ENCODE data around the gene CEP112.

GRCh38 chr17:65703891-65704290 is 488.0 kb downstream of the CEP112 start:
- TF ChIP-seq CTCF (IDR thresholded peaks at IDR 0.05) (no peak), ZNF263 (CRISPR knock-in tag; IDR thresholded peaks at IDR 0.05; ENCODE audit: low read depth) (no peak), NFATC4 (CRISPR knock-in tag; IDR thresholded peaks at IDR 0.05) (no peak), ZNF121 (CRISPR knock-in tag; IDR thresholded peaks at IDR 0.05) (no peak), ELF4 (CRISPR knock-in tag; IDR thresholded peaks at IDR 0.05; ENCODE audit: low read depth) (no peak), TEAD4 (CRISPR knock-in tag; IDR thresholded peaks at IDR 0.05) (no peak), RELA (CRISPR knock-in tag; IDR thresholded peaks at IDR 0.05; ENCODE audit: borderline replicate concordance) (no peak), ESRRA (CRISPR knock-in tag; IDR thresholded peaks at IDR 0.05; ENCODE audit: borderline replicate concordance) (no peak)

All from WTC11 (cell line).